Measurements from ENCODE around the gene COL23A1. TPM values are rescaled to one million over a fixed set of nuclear protein-coding genes. Genes with fewer than 3 reads are reported as not detected.
A peak's percentile ranks its signal among the peaks of the same experiment; 100 is the strongest.

Gene COL23A1
- total and polyA plus RNA-seq, 4 donors: 0.76 to 4.4 (median 1.3) TPM

- TF ChIP-seq, protein P1, sequence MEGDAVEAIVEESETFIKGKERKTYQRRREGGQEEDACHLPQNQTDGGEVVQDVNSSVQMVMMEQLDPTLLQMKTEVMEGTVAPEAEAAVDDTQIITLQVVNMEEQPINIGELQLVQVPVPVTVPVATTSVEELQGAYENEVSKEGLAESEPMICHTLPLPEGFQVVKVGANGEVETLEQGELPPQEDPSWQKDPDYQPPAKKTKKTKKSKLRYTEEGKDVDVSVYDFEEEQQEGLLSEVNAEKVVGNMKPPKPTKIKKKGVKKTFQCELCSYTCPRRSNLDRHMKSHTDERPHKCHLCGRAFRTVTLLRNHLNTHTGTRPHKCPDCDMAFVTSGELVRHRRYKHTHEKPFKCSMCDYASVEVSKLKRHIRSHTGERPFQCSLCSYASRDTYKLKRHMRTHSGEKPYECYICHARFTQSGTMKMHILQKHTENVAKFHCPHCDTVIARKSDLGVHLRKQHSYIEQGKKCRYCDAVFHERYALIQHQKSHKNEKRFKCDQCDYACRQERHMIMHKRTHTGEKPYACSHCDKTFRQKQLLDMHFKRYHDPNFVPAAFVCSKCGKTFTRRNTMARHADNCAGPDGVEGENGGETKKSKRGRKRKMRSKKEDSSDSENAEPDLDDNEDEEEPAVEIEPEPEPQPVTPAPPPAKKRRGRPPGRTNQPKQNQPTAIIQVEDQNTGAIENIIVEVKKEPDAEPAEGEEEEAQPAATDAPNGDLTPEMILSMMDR (IDR thresholded peaks at IDR 0.05; ENCODE audit: control extremely low read depth, extremely low read depth): no peak
- Histone ChIP-seq H3K36me3 (ENCODE audit: control insufficient read depth in 4 of 4, insufficient read depth in 4 of 4, low read length in 4 of 4) (peaks cover 8 to 27% (median 23%) of the 10 kb centered on the region in 4 donors), H3K4me1 (ENCODE audit: control insufficient read depth in 5 of 5, insufficient read depth in 5 of 5, low read length in 5 of 5) (peaks cover 8 to 20% (median 13%) of the 10 kb centered on the region in 5 donors), H3K9me3 (ENCODE audit: control insufficient read depth in 4 of 4, insufficient read depth in 3 of 4, low read length in 3 of 4) (no peaks in the 10 kb centered on the region), H3K27ac (ENCODE audit: low read depth in 1 of 2, low read length in 1 of 2) (peak within 1 kb of the TSS; percentile 92 to 95), H3K27me3 (ENCODE audit: control insufficient read depth in 3 of 3, insufficient read depth in 3 of 3, low read length in 2 of 3) (no peaks in the 10 kb centered on the region), H3K4me3 (peak within 1 kb of the TSS; percentile 82), H3K9ac (ENCODE audit: insufficient read depth in 1 of 2, low read length in 2 of 2) (peak within 1 kb of the TSS; percentile 81 to 82)
- ATAC-seq (ENCODE audit: insufficient read depth, low FRiP score) (peak; percentile 89), DNase-seq (peak; percentile 97 to 98 (median 97))
- 0% methylated on average over 77 to 96 of the region's 96 CpGs for WGBS, 2 donors
Measured at GRCh38 chr5:178204182-178204934, 385.8 kb downstream of the COL23A1 start, which contains the start of gene HNRNPAB. Gene HNRNPAB, plus strand, starts transcription at chr5:178204533. Its CDS starts 305 bp downstream, at chr5:178204838.

- no peak for ATAC-seq (ENCODE audit: insufficient read depth, low FRiP score)
- WGBS, 2 donors: 13 to 25% methylated on average over 23 to 30 of the region's 30 CpGs
Measured at GRCh38 chr5:178203670-178204181, 386.5 kb downstream of the COL23A1 start.

GRCh38 chr5:178202541-178202940 lies 387.7 kb downstream of the COL23A1 start:
- DNase-seq: no peak
- Histone ChIP-seq H3K9me3 (ENCODE audit: control insufficient read depth in 4 of 4, insufficient read depth in 3 of 4, low read length in 3 of 4) (no peaks in the 10 kb centered on the region), H3K36me3 (ENCODE audit: control insufficient read depth in 4 of 4, insufficient read depth in 4 of 4, low read length in 4 of 4) (peaks cover 3 to 14% (median 10%) of the 10 kb centered on the region in 4 donors), H3K27me3 (ENCODE audit: control insufficient read depth in 3 of 3, insufficient read depth in 3 of 3, low read length in 2 of 3) (no peaks in the 10 kb centered on the region), H3K4me3 (no peak overlapping the region), H3K9ac (ENCODE audit: insufficient read depth in 1 of 2, low read length in 2 of 2) (no peak overlapping the region), H3K27ac (ENCODE audit: low read depth in 1 of 2, low read length in 1 of 2) (no peak overlapping the region), H3K4me1 (ENCODE audit: control insufficient read depth in 5 of 5, insufficient read depth in 5 of 5, low read length in 5 of 5) (peaks cover 8 to 20% (median 12%) of the 10 kb centered on the region in 5 donors)
- ATAC-seq (ENCODE audit: insufficient read depth, low FRiP score): no peak
- TF ChIP-seq, protein P1 (IDR thresholded peaks at IDR 0.05; ENCODE audit: control extremely low read depth, extremely low read depth): no peak
- 95 to 96% methylated on average over 10 of the region's 10 CpGs for WGBS, 2 donors

More at GRCh38 chr5:178203670-178204181, 386.5 kb downstream of the COL23A1 start:
- H3K27ac ChIP-seq (ENCODE audit: low read depth in 1 of 2, low read length in 1 of 2): peak overlapping the region in 1 of 2 donors; percentile 35
- TF ChIP-seq, protein P1 (IDR thresholded peaks at IDR 0.05; ENCODE audit: control extremely low read depth, extremely low read depth): no peak
- H3K4me3 ChIP-seq: peak overlapping the region; percentile 82
- H3K36me3 ChIP-seq (ENCODE audit: control insufficient read depth in 4 of 4, insufficient read depth in 4 of 4, low read length in 4 of 4): peaks cover 3 to 21% (median 18%) of the 10 kb centered on the region in 4 donors
- H3K4me1 ChIP-seq (ENCODE audit: control insufficient read depth in 5 of 5, insufficient read depth in 5 of 5, low read length in 5 of 5): peaks cover 8 to 20% (median 13%) of the 10 kb centered on the region in 5 donors
- no peak for DNase-seq
- peak overlapping the region in 1 of 2 donors; percentile 81 for H3K9ac ChIP-seq (ENCODE audit: insufficient read depth in 1 of 2, low read length in 2 of 2)
- no peaks in the 10 kb centered on the region for H3K9me3 ChIP-seq (ENCODE audit: control insufficient read depth in 4 of 4, insufficient read depth in 3 of 4, low read length in 3 of 4)
- no peaks in the 10 kb centered on the region for H3K27me3 ChIP-seq (ENCODE audit: control insufficient read depth in 3 of 3, insufficient read depth in 3 of 3, low read length in 2 of 3)
